ENCODE data around the gene NIP7. TPM values are rescaled to one million over a fixed set of nuclear protein-coding genes. Genes with fewer than 3 reads are reported as not detected.
"Not testable (repeated sequence)": the region's sequence is repeated elsewhere in the genome, so short reads cannot be mapped to it uniquely, and the experiment has no call there.

NIP7 gene
- total RNA-seq (14.5 TPM), polyA plus RNA-seq (ENCODE audit: insufficient read depth in 1 of 8, insufficient read length in 8 of 8, low replicate concordance in 1 of 8) (10 to 100 TPM; 17.0 to 27.0 (median 24.3) TPM)
- long read RNA-seq, donor 1, transcript NIP7-201 (5 exons, 2,402 nt) = major isoform, 8 of 8 reads
- long read RNA-seq, donor 1, partial matches to known transcripts = 0 of 8 reads
- long read RNA-seq, donor 1, other reads (novel, unspliced or antisense) = 0 of 8 reads
- long read RNA-seq, donor 2, partial matches to known transcripts = 0 of 3 reads
- long read RNA-seq, donor 2, other reads (novel, unspliced or antisense) = 0 of 3 reads
- long read RNA-seq, donor 3, transcript NIP7-201 (5 exons, 2,402 nt) = major isoform, 10 of 21 reads
- long read RNA-seq, donor 3, partial matches to known transcripts = 9 of 21 reads
- long read RNA-seq, donor 3, other reads (novel, unspliced or antisense) = 0 of 21 reads
- long read RNA-seq, donor 4, transcript NIP7-201 (5 exons, 2,402 nt) = major isoform, 5 of 6 reads
- long read RNA-seq, donor 4, partial matches to known transcripts = 0 of 6 reads
- long read RNA-seq, donor 4, other reads (novel, unspliced or antisense) = 0 of 6 reads
- long read RNA-seq, donor 5, transcript NIP7-201 (5 exons, 2,402 nt) = major isoform, 17 of 32 reads
- long read RNA-seq, donor 5, partial matches to known transcripts = 11 of 32 reads
- long read RNA-seq, donor 5, other reads (novel, unspliced or antisense) = 0 of 32 reads
- long read RNA-seq, donor 6, transcript NIP7-201 (5 exons, 2,402 nt) = major isoform, 11 of 12 reads
- long read RNA-seq, donor 6, partial matches to known transcripts = 0 of 12 reads
- long read RNA-seq, donor 6, other reads (novel, unspliced or antisense) = 0 of 12 reads
- long read RNA-seq, donor 7, transcript NIP7-201 (5 exons, 2,402 nt) = major isoform, 17 of 24 reads
- long read RNA-seq, donor 7, partial matches to known transcripts = 6 of 24 reads
- long read RNA-seq, donor 7, other reads (novel, unspliced or antisense) = 0 of 24 reads
- long read RNA-seq, donor 8, partial matches to known transcripts = 0 of 1 reads
- long read RNA-seq, donor 8, other reads (novel, unspliced or antisense) = 0 of 1 reads
- long read RNA-seq, donor 9, transcript NIP7-201 (5 exons, 2,402 nt) = major isoform, 9 of 9 reads
- long read RNA-seq, donor 9, partial matches to known transcripts = 0 of 9 reads
- long read RNA-seq, donor 9, other reads (novel, unspliced or antisense) = 0 of 9 reads
- long read RNA-seq, donor 10, transcript NIP7-201 (5 exons, 2,402 nt) = major isoform, 12 of 13 reads
- long read RNA-seq, donor 10, partial matches to known transcripts = 0 of 13 reads
- long read RNA-seq, donor 10, other reads (novel, unspliced or antisense) = 0 of 13 reads
- long read RNA-seq, donor 11, transcript NIP7-201 (5 exons, 2,402 nt) = major isoform, 11 of 16 reads
- long read RNA-seq, donor 11, partial matches to known transcripts = 0 of 16 reads
- long read RNA-seq, donor 11, other reads (novel, unspliced or antisense) = 0 of 16 reads

- no peaks in the 10 kb centered on the region for H3K27me3 ChIP-seq (ENCODE audit: control insufficient read depth, insufficient read depth, low read length)
- peak; percentile 100 for DNase-seq
- WGBS (ENCODE audit: insufficient coverage) = under 1% methylated on average over 70 of the region's 77 CpGs
- peaks cover 16% of the 10 kb centered on the region for H3K4me1 ChIP-seq (ENCODE audit: control insufficient read depth, insufficient read depth, low read length)
- peak within 1 kb of the TSS; percentile 98 for H3K4me3 ChIP-seq (ENCODE audit: low read length)
- peak within 1 kb of the TSS; percentile 94 for H3K27ac ChIP-seq (ENCODE audit: low read length)
- no peaks in the 10 kb centered on the region for H3K9me3 ChIP-seq (replicated peaks; ENCODE audit: control insufficient read depth, low read depth, low read length)
- peaks cover 40% of the 10 kb centered on the region for H3K36me3 ChIP-seq (ENCODE audit: control insufficient read depth, insufficient read depth, low read length)
Observed at GRCh38 chr16:69339289-69340094, at the start of gene NIP7, which contains the start of gene COG8. NIP7 (plus strand) TSS chr16:69339772; CDS start chr16:69339830, 58 bp downstream. COG8 (minus strand) TSS chr16:69339564; CDS start chr16:69339552, 12 bp downstream.

- 95% methylated on average over 4 of the region's 9 CpGs for WGBS (ENCODE audit: insufficient coverage)
- not testable (repeated sequence) for H3K9me3 ChIP-seq (replicated peaks; ENCODE audit: control insufficient read depth, low read depth, low read length); DNase-seq; H3K4me1 ChIP-seq (ENCODE audit: control insufficient read depth, insufficient read depth, low read length); H3K27ac ChIP-seq (ENCODE audit: low read length); H3K27me3 ChIP-seq (ENCODE audit: control insufficient read depth, insufficient read depth, low read length); H3K4me3 ChIP-seq (ENCODE audit: low read length); H3K36me3 ChIP-seq (ENCODE audit: control insufficient read depth, insufficient read depth, low read length)
Observed at GRCh38 chr16:69291657-69292056, 47.9 kb upstream of the NIP7 start.

GRCh38 chr16:69293401-69293800 lies 46.2 kb upstream of the NIP7 start:
- Histone ChIP-seq H3K4me3 (ENCODE audit: low read length) (no peak overlapping the region), H3K27ac (ENCODE audit: low read length) (no peak overlapping the region), H3K4me1 (ENCODE audit: control insufficient read depth, insufficient read depth, low read length) (no peaks in the 10 kb centered on the region), H3K27me3 (ENCODE audit: control insufficient read depth, insufficient read depth, low read length) (no peaks in the 10 kb centered on the region), H3K36me3 (ENCODE audit: control insufficient read depth, insufficient read depth, low read length) (peaks cover 2% of the 10 kb centered on the region), H3K9me3 (replicated peaks; ENCODE audit: control insufficient read depth, low read depth, low read length) (no peaks in the 10 kb centered on the region)
- 40% methylated on average over 3 of the region's 3 CpGs for WGBS (ENCODE audit: insufficient coverage)
- DNase-seq = no peak

GRCh38 chr16:69294051-69294450 lies 45.5 kb upstream of the NIP7 start:
- no peak for DNase-seq
- WGBS (ENCODE audit: insufficient coverage) = no CpG with 5 or more reads among the region's 1 CpG
- no peak overlapping the region for H3K4me3 ChIP-seq (ENCODE audit: low read length)
- H3K27me3 ChIP-seq (ENCODE audit: control insufficient read depth, insufficient read depth, low read length) = no peaks in the 10 kb centered on the region
- no peaks in the 10 kb centered on the region for H3K9me3 ChIP-seq (replicated peaks; ENCODE audit: control insufficient read depth, low read depth, low read length)
- peaks cover 6% of the 10 kb centered on the region for H3K36me3 ChIP-seq (ENCODE audit: control insufficient read depth, insufficient read depth, low read length)
- H3K4me1 ChIP-seq (ENCODE audit: control insufficient read depth, insufficient read depth, low read length) = no peaks in the 10 kb centered on the region
- no peak overlapping the region for H3K27ac ChIP-seq (ENCODE audit: low read length)

- H3K27ac ChIP-seq (ENCODE audit: low read length); H3K4me3 ChIP-seq (ENCODE audit: low read length); H3K9me3 ChIP-seq (replicated peaks; ENCODE audit: control insufficient read depth, low read depth, low read length); DNase-seq; H3K27me3 ChIP-seq (ENCODE audit: control insufficient read depth, insufficient read depth, low read length); H3K4me1 ChIP-seq (ENCODE audit: control insufficient read depth, insufficient read depth, low read length): not testable (repeated sequence)
- WGBS (ENCODE audit: insufficient coverage) = no CpG with 5 or more reads among the region's 7 CpGs
- peaks cover 16% of the 10 kb centered on the region for H3K36me3 ChIP-seq (ENCODE audit: control insufficient read depth, insufficient read depth, low read length)
Observed at GRCh38 chr16:69296771-69297170, 42.8 kb upstream of the NIP7 start.

GRCh38 chr16:69298261-69298660 lies 41.3 kb upstream of the NIP7 start:
- Histone ChIP-seq H3K36me3 (ENCODE audit: control insufficient read depth, insufficient read depth, low read length) (peaks cover 17% of the 10 kb centered on the region), H3K27me3 (ENCODE audit: control insufficient read depth, insufficient read depth, low read length) (no peaks in the 10 kb centered on the region), H3K9me3 (replicated peaks; ENCODE audit: control insufficient read depth, low read depth, low read length) (no peaks in the 10 kb centered on the region), H3K27ac (ENCODE audit: low read length) (no peak overlapping the region), H3K4me3 (ENCODE audit: low read length) (no peak overlapping the region), H3K4me1 (ENCODE audit: control insufficient read depth, insufficient read depth, low read length) (no peaks in the 10 kb centered on the region)
- 100% methylated on average over 1 of the region's 4 CpGs for WGBS (ENCODE audit: insufficient coverage)
- DNase-seq = no peak

GRCh38 chr16:69301187-69301586 lies 38.4 kb upstream of the NIP7 start:
- 11% methylated on average over 1 of the region's 1 CpG for WGBS (ENCODE audit: insufficient coverage)

DNA sequence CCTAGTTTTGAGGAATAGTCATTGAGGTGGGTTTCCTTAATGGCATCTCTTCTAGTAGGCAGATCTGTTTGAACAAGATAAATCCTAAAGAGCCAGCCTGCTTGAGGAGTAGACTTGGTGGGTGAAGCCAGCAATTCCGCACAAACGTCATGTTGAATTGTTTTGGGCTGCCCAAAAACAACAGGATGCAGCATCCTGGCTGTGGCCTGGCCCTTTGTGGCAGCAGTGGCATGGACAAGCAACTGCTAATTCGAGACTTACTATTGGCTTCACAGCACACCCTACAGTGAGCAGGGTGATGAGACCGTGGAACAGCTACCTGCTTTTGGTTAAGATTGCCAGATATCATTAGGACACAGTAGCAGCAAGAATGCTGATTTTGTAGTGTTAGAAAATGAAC lies 37.7 kb upstream of the NIP7 start:
- Histone ChIP-seq H3K9me3 (replicated peaks; ENCODE audit: control insufficient read depth, low read depth, low read length) (no peaks in the 10 kb centered on the region), H3K36me3 (ENCODE audit: control insufficient read depth, insufficient read depth, low read length) (peaks cover 17% of the 10 kb centered on the region), H3K27me3 (ENCODE audit: control insufficient read depth, insufficient read depth, low read length) (no peaks in the 10 kb centered on the region), H3K4me3 (ENCODE audit: low read length) (no peak overlapping the region), H3K4me1 (ENCODE audit: control insufficient read depth, insufficient read depth, low read length) (no peaks in the 10 kb centered on the region), H3K27ac (ENCODE audit: low read length) (no peak overlapping the region)
- DNase-seq = no peak
- 86% methylated on average over 2 of the region's 4 CpGs for WGBS (ENCODE audit: insufficient coverage)

More at GRCh38 chr16:69301187-69301586, 38.4 kb upstream of the NIP7 start:
- no peak for DNase-seq
- H3K27me3 ChIP-seq (ENCODE audit: control insufficient read depth, insufficient read depth, low read length) = no peaks in the 10 kb centered on the region
- H3K9me3 ChIP-seq (replicated peaks; ENCODE audit: control insufficient read depth, low read depth, low read length) = no peaks in the 10 kb centered on the region
- H3K36me3 ChIP-seq (ENCODE audit: control insufficient read depth, insufficient read depth, low read length) = peaks cover 17% of the 10 kb centered on the region
- H3K4me1 ChIP-seq (ENCODE audit: control insufficient read depth, insufficient read depth, low read length) = no peaks in the 10 kb centered on the region
- H3K27ac ChIP-seq (ENCODE audit: low read length) = no peak overlapping the region
- H3K4me3 ChIP-seq (ENCODE audit: low read length) = no peak overlapping the region

DNA sequence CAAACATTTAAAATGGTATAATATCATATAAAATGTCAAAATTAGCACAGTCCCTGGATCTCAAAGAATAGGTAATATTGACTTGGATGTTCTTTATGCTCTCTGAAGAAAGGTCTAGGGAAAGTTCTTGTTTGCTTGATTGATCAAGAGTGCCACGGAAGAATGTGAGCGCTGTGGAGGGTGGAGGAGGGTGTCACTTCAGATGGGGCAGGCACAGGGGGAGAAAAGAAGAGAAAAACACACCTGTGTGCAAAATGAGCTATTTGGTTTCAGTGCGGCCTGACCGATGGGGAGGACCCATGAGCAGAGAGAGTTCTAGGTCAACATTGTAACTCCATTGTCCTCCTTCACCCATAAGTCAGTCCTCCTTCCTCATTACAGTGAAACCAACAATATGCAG lies 37.3 kb upstream of the NIP7 start:
- peaks cover 17% of the 10 kb centered on the region for H3K36me3 ChIP-seq (ENCODE audit: control insufficient read depth, insufficient read depth, low read length)
- no peaks in the 10 kb centered on the region for H3K4me1 ChIP-seq (ENCODE audit: control insufficient read depth, insufficient read depth, low read length)
- no peaks in the 10 kb centered on the region for H3K9me3 ChIP-seq (replicated peaks; ENCODE audit: control insufficient read depth, low read depth, low read length)
- H3K4me3 ChIP-seq (ENCODE audit: low read length) = no peak overlapping the region
- 92% methylated on average over 2 of the region's 4 CpGs for WGBS (ENCODE audit: insufficient coverage)
- no peak for DNase-seq
- H3K27ac ChIP-seq (ENCODE audit: low read length) = no peak overlapping the region
- no peaks in the 10 kb centered on the region for H3K27me3 ChIP-seq (ENCODE audit: control insufficient read depth, insufficient read depth, low read length)

Data from muscle of leg (tissue), 16 donors.